ENCODE measurements around the gene POLR3C.

DNA sequence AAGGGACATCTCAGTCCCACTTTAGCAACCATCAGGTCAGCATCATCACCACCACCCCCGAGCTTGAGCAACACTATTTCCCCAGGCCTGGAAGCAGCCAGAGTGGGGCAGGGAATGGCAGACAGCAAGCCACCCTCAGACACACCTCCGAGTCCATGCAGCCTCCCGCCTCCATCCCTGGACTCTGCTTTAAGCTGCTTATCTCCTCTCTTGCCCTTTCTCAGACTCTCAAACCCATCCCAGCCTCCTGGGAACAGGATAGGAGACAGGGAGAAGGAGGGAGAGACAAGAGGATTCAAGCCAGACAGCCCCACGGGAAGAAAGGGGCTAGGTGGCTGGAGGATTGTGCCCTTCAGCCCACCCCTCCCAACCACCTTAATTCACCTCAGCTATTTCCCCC lies 33.2 kb downstream of the POLR3C start:
- TF ChIP-seq POLR2A (IDR thresholded peaks at IDR 0.05; ENCODE audit: low read length) (no peak), GATA1 (IDR thresholded peaks at IDR 0.05; ENCODE audit: low read depth, low read length) (no peak)

Measured in erythroblast (primary cell).